DOHH2 (cell line): ENCODE measurements around the gene FRG2.
"Not testable (repeated sequence)": the region's sequence is repeated elsewhere in the genome, so short reads cannot be mapped to it uniquely, and the experiment has no call there.

Experiments used
- EZH2phosphoT487 ChIP-seq: fragments of 200-600 bp; sonication (generic); IDR thresholded peaks from 2 replicates; pipeline ENCODE4 v1.6.1; 2017; ENCODE audit warnings: borderline replicate concordance, mild to moderate bottlenecking, antibody characterized with exemption, low read length, moderate library complexity, mixed read lengths
- TF ChIP-seq, protein P1 (sequence below): fragments of 200-600 bp; sonication (generic); IDR thresholded peaks from one replicate; pipeline ENCODE4 v1.5.1; 2014; ENCODE audit warnings: antibody characterized with exemption, mild to moderate bottlenecking, low read depth, low read length; ENCODE audit not compliant: poor library complexity, severe bottlenecking

GRCh38 chr4:190064805-190065204 is 37.7 kb upstream of the FRG2 start:
- TF ChIP-seq, protein P1, sequence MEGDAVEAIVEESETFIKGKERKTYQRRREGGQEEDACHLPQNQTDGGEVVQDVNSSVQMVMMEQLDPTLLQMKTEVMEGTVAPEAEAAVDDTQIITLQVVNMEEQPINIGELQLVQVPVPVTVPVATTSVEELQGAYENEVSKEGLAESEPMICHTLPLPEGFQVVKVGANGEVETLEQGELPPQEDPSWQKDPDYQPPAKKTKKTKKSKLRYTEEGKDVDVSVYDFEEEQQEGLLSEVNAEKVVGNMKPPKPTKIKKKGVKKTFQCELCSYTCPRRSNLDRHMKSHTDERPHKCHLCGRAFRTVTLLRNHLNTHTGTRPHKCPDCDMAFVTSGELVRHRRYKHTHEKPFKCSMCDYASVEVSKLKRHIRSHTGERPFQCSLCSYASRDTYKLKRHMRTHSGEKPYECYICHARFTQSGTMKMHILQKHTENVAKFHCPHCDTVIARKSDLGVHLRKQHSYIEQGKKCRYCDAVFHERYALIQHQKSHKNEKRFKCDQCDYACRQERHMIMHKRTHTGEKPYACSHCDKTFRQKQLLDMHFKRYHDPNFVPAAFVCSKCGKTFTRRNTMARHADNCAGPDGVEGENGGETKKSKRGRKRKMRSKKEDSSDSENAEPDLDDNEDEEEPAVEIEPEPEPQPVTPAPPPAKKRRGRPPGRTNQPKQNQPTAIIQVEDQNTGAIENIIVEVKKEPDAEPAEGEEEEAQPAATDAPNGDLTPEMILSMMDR: not testable (repeated sequence)
- TF ChIP-seq EZH2phosphoT487: not testable (repeated sequence)
